Measurements from ENCODE around the gene C6orf141.
"Not testable (repeated sequence)": the region's sequence is repeated elsewhere in the genome, so short reads cannot be mapped to it uniquely, and the experiment has no call there.

The C6orf141 gene

DNA sequence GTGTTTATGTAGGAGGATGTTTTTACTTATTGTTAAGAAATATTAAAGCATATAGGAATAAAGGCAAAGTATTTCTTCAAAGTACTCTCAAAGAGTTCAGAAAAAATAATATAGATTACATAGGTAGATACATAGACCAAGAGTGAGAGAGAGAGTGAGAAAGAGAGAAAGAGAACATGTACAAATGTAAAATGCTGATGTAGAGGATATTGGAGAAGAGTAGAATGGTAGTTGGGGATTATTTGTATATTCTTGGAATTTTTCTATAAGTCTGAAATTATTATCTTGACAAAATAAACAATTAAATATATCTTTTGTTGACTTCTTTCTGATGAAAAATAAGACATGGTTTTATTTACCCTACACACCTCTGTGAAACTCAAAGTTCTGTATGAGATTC is 29.2 kb downstream of the C6orf141 start:
- no peak for DNase-seq

DNA sequence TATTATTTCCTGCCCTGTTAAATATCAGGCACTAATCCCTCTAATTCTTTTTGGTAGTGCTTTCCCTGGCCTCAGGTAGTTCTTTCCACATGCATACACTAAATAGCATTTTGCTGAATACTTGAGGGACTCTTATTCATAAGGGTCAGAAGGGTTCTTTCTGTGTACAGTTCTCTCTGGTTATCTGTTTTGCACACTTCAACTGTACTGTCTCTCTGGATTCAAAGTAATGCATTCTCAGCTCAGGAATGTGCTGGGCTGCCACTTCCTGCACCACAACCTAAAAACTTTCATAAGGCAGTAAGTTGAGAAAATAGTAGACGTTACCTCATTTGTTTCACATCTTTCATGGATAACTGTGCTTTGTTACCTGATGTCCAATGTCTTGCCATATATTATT is 32.1 kb downstream of the C6orf141 start:
- no peak for DNase-seq

DNA sequence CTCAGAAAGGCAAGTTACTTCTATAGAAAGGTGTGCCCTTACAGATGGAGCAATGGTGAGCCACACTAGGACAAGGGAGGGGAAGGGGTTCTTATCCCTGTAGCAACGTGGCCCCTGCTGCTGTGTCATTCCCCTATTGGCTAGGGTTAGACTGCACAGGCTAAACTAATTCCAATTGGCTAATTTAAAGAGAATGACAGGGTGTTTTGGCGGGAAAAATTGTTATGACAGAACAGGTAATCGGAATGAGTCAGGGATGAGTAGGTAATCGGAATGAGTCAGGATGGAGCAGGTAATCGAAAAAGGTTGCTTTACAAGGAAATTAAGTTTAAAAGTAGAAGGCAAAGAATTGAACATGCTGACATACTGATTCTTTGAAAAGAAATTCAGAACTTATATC is 36.8 kb downstream of the C6orf141 start:
- not testable (repeated sequence) for DNase-seq
